HEK293T (cell line): Measurements from ENCODE around the gene COPB2.

Experiments used
- CTCF ChIA-PET: fragments of 350-600 bp; formaldehyde crosslinking; extraction: SDS; loops from one replicate; lab custom pipeline; 2021; ENCODE audit warnings: antibody characterized with exemption, inconsistent platforms; lab: Yijun Ruan, JAX
- POLR2A ChIA-PET: fragments of 350-600 bp; formaldehyde crosslinking; extraction: SDS; loops from one replicate; lab custom pipeline; 2020; ENCODE audit warnings: antibody characterized with exemption, inconsistent platforms; lab: Yijun Ruan, JAX
- DNase-seq: peaks from one replicate; pipeline ENCODE4 v3.0.0; 2012; ENCODE audit warnings: mixed read lengths; ENCODE audit errors: extremely low spot score
- ARNT ChIP-seq: fragments of 450-650 bp; IDR thresholded peaks from 2 replicates; pipeline ENCODE4 v1.6.1; 2017; ENCODE audit warnings: mild to moderate bottlenecking
- BHLHE40 ChIP-seq: fragments of 450-650 bp; IDR thresholded peaks from 2 replicates; pipeline ENCODE4 v1.6.1; 2016; ENCODE audit warnings: mild to moderate bottlenecking, moderate library complexity, borderline replicate concordance
- CTBP1 ChIP-seq: fragments of 450-650 bp; IDR thresholded peaks from 2 replicates; pipeline ENCODE4 v1.6.1; 2016; ENCODE audit warnings: borderline replicate concordance
- ELF4 ChIP-seq: fragments of 450-650 bp; IDR thresholded peaks from 2 replicates; pipeline ENCODE4 v1.6.1; 2017; ENCODE audit warnings: antibody characterized with exemption
- FOXA1 ChIP-seq: fragments of 450-650 bp; IDR thresholded peaks from 2 replicates; pipeline ENCODE4 v1.6.1; 2016; ENCODE audit warnings: mild to moderate bottlenecking
- FOXK2 ChIP-seq: fragments of 450-650 bp; IDR thresholded peaks from 2 replicates; pipeline ENCODE4 v1.6.1; 2016; ENCODE audit warnings: mild to moderate bottlenecking
- FOXM1 ChIP-seq: fragments of 450-650 bp; IDR thresholded peaks from 2 replicates; pipeline ENCODE4 v1.6.1; 2017; ENCODE audit warnings: mild to moderate bottlenecking, borderline replicate concordance
- HDGF ChIP-seq: fragments of 450-650 bp; IDR thresholded peaks from 2 replicates; pipeline ENCODE4 v1.6.1; 2017; ENCODE audit warnings: antibody characterized with exemption, borderline replicate concordance
- L3MBTL2 ChIP-seq: fragments of 450-650 bp; conservative IDR thresholded peaks from 2 replicates; pipeline ENCODE4 v1.6.1; 2016; ENCODE audit warnings: mild to moderate bottlenecking
- LEF1 ChIP-seq: fragments of 450-650 bp; IDR thresholded peaks from 2 replicates; pipeline ENCODE4 v1.6.1; 2017; ENCODE audit warnings: mild to moderate bottlenecking, borderline replicate concordance
- NFRKB ChIP-seq: fragments of 450-650 bp; IDR thresholded peaks from 2 replicates; pipeline ENCODE4 v1.6.1; 2016; ENCODE audit warnings: mild to moderate bottlenecking, moderate library complexity
- SP1 ChIP-seq: fragments of 450-650 bp; IDR thresholded peaks from 2 replicates; pipeline ENCODE4 v1.6.1; 2017
- SUZ12 ChIP-seq: fragments of 450-650 bp; IDR thresholded peaks from 2 replicates; pipeline ENCODE4 v1.6.1; 2016; ENCODE audit warnings: mild to moderate bottlenecking
- TARDBP ChIP-seq: fragments of 450-650 bp; IDR thresholded peaks from 2 replicates; pipeline ENCODE4 v1.6.1; 2016
- ZNF384 ChIP-seq: fragments of 450-650 bp; IDR thresholded peaks from 2 replicates; pipeline ENCODE4 v1.6.1; 2016
- TF ChIP-seq, protein P1 (sequence below): fragments of 450-650 bp; IDR thresholded peaks from 2 replicates; pipeline ENCODE4 v1.6.1; 2016

The COPB2 gene

DNA sequence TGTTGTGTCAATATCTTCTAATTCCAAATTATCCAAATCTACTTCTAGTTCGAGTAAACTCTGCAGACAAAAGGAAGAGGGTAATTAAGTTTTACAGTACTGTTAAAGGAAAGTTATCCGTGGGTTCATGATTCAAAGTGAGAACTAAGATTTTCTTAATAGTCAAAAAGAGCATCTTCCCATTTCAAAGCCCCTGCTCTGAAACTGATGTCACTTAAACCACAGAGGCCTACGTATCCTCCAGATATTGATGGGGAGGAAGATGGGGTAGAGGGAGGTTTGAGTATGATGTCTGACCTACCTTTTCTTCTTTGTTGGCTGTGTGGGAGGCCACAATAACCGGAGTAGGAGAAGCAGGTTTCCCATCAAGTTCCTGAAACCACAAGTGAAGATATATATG, 31.5 kb downstream of the COPB2 start:
- ChIA-PET POLR2A (no interaction called here), CTCF (no interaction called here)
- DNase-seq = no peak
- TF ChIP-seq ARNT (no peak), ZNF384 (no peak), FOXA1 (no peak), LEF1 (no peak), ELF4 (no peak), SP1 (no peak), HDGF (no peak), TARDBP (no peak), SUZ12 (no peak), FOXK2 (no peak), CTBP1 (no peak), L3MBTL2 (no peak), BHLHE40 (no peak), NFRKB (no peak), FOXM1 (no peak)
- TF ChIP-seq, protein P1, sequence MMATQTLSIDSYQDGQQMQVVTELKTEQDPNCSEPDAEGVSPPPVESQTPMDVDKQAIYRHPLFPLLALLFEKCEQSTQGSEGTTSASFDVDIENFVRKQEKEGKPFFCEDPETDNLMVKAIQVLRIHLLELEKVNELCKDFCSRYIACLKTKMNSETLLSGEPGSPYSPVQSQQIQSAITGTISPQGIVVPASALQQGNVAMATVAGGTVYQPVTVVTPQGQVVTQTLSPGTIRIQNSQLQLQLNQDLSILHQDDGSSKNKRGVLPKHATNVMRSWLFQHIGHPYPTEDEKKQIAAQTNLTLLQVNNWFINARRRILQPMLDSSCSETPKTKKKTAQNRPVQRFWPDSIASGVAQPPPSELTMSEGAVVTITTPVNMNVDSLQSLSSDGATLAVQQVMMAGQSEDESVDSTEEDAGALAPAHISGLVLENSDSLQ = no peak

DNA sequence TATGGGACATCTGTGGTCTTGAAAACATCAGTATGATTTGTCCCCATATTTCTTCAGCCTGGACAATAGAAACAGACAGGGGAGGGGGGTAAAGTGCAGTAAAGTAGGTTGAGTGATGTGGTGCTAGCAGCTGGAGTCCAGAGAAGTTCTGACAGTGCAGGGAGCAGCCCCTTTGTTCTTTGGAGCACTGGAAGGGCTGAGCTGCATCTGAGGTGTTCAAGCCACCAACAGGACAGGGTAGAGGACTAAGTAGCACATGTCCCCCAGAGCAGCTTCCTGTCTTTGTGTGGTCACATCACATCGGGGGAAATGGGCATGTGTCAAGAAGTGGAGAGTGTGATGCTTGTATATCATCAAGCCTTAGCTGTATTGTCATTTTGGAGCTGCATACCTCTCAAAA, 33.6 kb downstream of the COPB2 start:
- TF ChIP-seq L3MBTL2 (no peak), LEF1 (no peak), SUZ12 (no peak), CTBP1 (no peak), FOXA1 (no peak), ELF4 (no peak), FOXM1 (no peak), SP1 (no peak), HDGF (no peak), NFRKB (no peak), ZNF384 (no peak)
- TF ChIP-seq, protein P1 = no peak
- no peak for DNase-seq
- POLR2A ChIA-PET = no interaction called here
- CTCF ChIA-PET = interaction anchor here (2.5 kb wide), 1 partner anchor 10 kb away, joined by 12 read pairs; no protein-coding TSS in a partner anchor

DNA sequence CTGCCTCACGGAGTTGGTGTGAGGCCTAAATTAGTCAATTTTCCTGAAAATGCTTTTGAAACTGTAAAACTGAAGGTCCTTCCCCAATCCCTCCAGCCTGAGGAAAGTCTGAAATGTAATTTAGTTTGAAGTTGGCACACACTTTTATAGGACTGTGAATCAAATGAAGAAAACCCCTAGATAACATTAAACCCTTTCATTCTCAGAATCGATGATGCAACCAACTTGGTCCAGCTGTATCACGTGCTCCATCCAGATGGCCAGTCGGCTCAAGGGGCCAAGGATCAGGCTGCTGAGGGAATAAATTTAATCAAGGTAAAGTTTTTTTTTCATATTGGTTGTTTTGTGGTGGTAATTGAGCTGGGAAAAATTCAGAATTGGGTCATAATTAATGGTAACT, 34.0 kb downstream of the COPB2 start:
- DNase-seq = no peak
- no peak for TF ChIP-seq ELF4
- TF ChIP-seq BHLHE40 = no peak
- no peak for TF ChIP-seq NFRKB
- no peak for TF ChIP-seq TARDBP
- TF ChIP-seq HDGF = no peak
- no peak for TF ChIP-seq ZNF384
- TF ChIP-seq ARNT = no peak
- no peak for TF ChIP-seq CTBP1
- no peak for TF ChIP-seq SUZ12
- TF ChIP-seq LEF1 = no peak
- no peak for TF ChIP-seq FOXA1
- no peak for TF ChIP-seq FOXM1
- TF ChIP-seq FOXK2 = no peak
- no peak for TF ChIP-seq SP1
- TF ChIP-seq, protein P1 = no peak
- TF ChIP-seq L3MBTL2 = no peak
- ChIA-PET CTCF (interaction anchor here (2.5 kb wide), 1 partner anchor 10 kb away, joined by 12 read pairs; no protein-coding TSS in a partner anchor), POLR2A (no interaction called here)

DNA sequence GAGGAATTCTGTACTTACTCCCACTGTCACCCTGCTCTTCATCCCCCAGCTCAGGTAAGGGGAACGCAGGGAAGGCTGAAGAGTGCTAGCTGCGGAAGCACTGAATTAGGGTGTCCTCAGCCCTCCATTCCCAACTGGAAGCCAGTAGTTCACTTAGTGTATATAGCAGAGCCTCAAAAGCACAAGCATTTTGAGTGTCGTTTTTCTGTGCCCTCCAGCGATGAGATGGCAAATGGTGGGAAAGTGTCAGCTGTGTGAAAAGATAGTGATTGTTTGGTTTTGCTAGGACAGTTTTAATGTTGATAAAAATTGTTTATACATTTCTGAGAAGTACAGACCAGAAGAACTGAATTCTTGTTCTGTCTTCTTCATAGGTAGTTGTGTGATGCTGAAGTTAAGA, 34.8 kb downstream of the COPB2 start:
- DNase-seq = no peak
- ChIA-PET POLR2A (no interaction called here), CTCF (interaction anchor here (1.0 to 2.5 kb wide), 8 partner anchors 8 to 440 kb away, joined by 3 to 12 read pairs (median 4); partner anchors contain the start of gene MRPS22)
- TF ChIP-seq SUZ12 (no peak), ELF4 (no peak), HDGF (no peak), SP1 (no peak)

DNA sequence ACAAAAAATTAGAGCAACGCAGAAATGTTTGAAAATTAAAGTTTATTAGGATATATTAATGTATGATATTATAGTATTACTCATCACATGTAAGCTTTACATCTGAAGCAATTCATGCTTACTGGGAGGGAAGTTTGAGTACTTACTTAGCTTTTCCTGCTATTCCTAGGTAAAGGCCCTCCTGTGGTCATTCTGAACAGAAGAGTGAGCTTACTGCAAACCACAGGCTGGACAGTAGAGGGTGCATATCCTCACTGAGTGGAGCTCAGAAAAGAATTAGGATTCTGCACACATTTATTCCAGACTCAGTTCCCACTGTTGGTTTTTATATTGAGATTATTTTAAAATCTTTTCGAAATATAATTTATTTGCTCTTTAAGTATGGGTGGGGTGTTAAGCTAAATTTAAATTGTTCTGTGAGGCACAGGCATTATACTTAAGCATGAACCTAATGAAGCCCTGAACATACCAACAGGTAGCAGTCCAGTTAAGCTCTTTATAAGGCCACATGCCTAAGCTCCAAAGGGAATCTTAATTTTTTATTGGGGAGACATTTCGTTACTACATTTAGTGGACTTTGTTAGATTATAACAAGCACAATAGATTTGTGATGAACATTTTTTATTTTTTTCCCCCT, 35.4 kb downstream of the COPB2 start:
- TF ChIP-seq ELF4 = no peak
- no peak for TF ChIP-seq BHLHE40
- TF ChIP-seq ZNF384 = no peak
- TF ChIP-seq TARDBP = no peak
- no peak for TF ChIP-seq LEF1
- TF ChIP-seq SUZ12 = no peak
- TF ChIP-seq, protein P1 = no peak
- no peak for TF ChIP-seq SP1
- TF ChIP-seq FOXM1 = no peak
- TF ChIP-seq CTBP1 = no peak
- TF ChIP-seq ARNT = no peak
- no peak for TF ChIP-seq FOXK2
- DNase-seq = peak; percentile 65
- CTCF ChIA-PET = interaction anchor here (1.0 to 2.5 kb wide), 8 partner anchors 8 to 439 kb away, joined by 3 to 12 read pairs (median 4); partner anchors contain the start of gene MRPS22
- POLR2A ChIA-PET = interaction anchor here (0.5 to 0.8 kb wide), 2 partner anchors 36 to 311 kb away, joined by 3 read pairs; partner anchors contain the start of gene COPB2
